HCT116 (cell line): ENCODE results near the gene SUCLG2.

Source experiments
- CBX3 ChIP-seq: IDR thresholded peaks from 2 replicates; pipeline ENCODE4 v1.6.1; 2012; ENCODE audit warnings: low read depth
- CEBPB ChIP-seq: IDR thresholded peaks from 2 replicates; pipeline ENCODE4 v1.6.1; 2012; ENCODE audit warnings: low read depth
- CTCF ChIP-seq, 3 experiments: fragments of 200-600 bp in 1 of 3; sonication (generic) in 1 of 3; IDR thresholded peaks in 2 of 3; conservative IDR thresholded peaks in 1 of 3; 2 replicates each; pipeline ENCODE4 v1.5.1; 2012 to 2017; ENCODE audit warnings: low read depth in 2 of 3, low read length in 2 of 3, antibody characterized with exemption in 1 of 3, borderline replicate concordance in 1 of 3, control low read depth in 1 of 3, mild to moderate bottlenecking in 1 of 3, mixed read lengths in 1 of 3, mixed run types in 1 of 3, moderate library complexity in 1 of 3; ENCODE audit not compliant: insufficient read depth in 1 of 3
- EZH2 ChIP-seq: fragments of 200-600 bp; sonication (generic); IDR thresholded peaks from 2 replicates; pipeline ENCODE4 v1.6.1; 2017; ENCODE audit warnings: antibody characterized with exemption, mixed run types
- EZH2phosphoT487 ChIP-seq: fragments of 200-600 bp; IDR thresholded peaks from 2 replicates; pipeline ENCODE4 v1.6.1; 2018; ENCODE audit warnings: antibody characterized with exemption, borderline replicate concordance
- POLR2A ChIP-seq: IDR thresholded peaks from 2 replicates; pipeline ENCODE4 v1.7.0; 2011; ENCODE audit warnings: borderline replicate concordance; ENCODE audit not compliant: insufficient read depth, insufficient read length; ENCODE audit errors: extremely low read depth
- POLR2AphosphoS5 ChIP-seq: IDR thresholded peaks from 2 replicates; pipeline ENCODE4 v1.6.1; 2011; ENCODE audit warnings: mild to moderate bottlenecking, low read depth, low read length, moderate library complexity
- REST ChIP-seq: IDR thresholded peaks from 2 replicates; pipeline ENCODE4 v1.6.1; 2012; ENCODE audit warnings: low read depth
- SIN3A ChIP-seq: IDR thresholded peaks from 2 replicates; pipeline ENCODE4 v1.6.1; 2012; ENCODE audit warnings: low read depth
- TCF7L2 ChIP-seq: IDR thresholded peaks from 2 replicates; pipeline ENCODE4 v1.7.0; 2011; ENCODE audit warnings: borderline replicate concordance, inconsistent platforms; ENCODE audit not compliant: insufficient read depth, insufficient read length; ENCODE audit errors: extremely low read depth
- YY1 ChIP-seq: IDR thresholded peaks from 2 replicates; pipeline ENCODE4 v1.6.1; 2011; ENCODE audit warnings: low read length, low read depth, moderate library complexity, mild to moderate bottlenecking; ENCODE audit not compliant: insufficient replicate concordance; ENCODE audit errors: extremely low read depth
- ZBTB33 ChIP-seq: IDR thresholded peaks from 2 replicates; pipeline ENCODE4 v1.6.1; 2011; ENCODE audit warnings: mild to moderate bottlenecking, low read length, moderate library complexity; ENCODE audit not compliant: insufficient replicate concordance; ENCODE audit errors: extremely low read depth
- ZFX ChIP-seq: fragments of 450-650 bp; IDR thresholded peaks from 2 replicates; pipeline ENCODE4 v1.6.1; 2017
- ZNF274 ChIP-seq: fragments of 200-500 bp; sonication (Bioruptor generic); IDR thresholded peaks from 2 replicates; pipeline ENCODE4 v1.6.1; 2014; ENCODE audit warnings: mild to moderate bottlenecking, low read depth, low read length, inconsistent platforms

- TF ChIP-seq CTCF (IDR thresholded peaks at IDR 0.05 in 2 of 3, conservative IDR thresholded peaks at IDR 0.05 in 1 of 3; ENCODE audit: borderline replicate concordance in 1 of 3, insufficient read depth in 1 of 3, low read depth in 2 of 3, low read length in 2 of 3) (no peak), POLR2A (no peak), ZBTB33 (no peak), EZH2phosphoT487 (no peak), CEBPB (no peak), POLR2AphosphoS5 (no peak), YY1 (no peak), SIN3A (no peak), ZNF274 (no peak), TCF7L2 (no peak), EZH2 (no peak), CBX3 (no peak), REST (no peak), ZFX (no peak)
These were observed 268.0 kb downstream of the SUCLG2 start for GRCh38 chr3:67386451-67386850.
